A549 (cell line): Measurements from ENCODE around the gene ACAD8. TPM values are rescaled to one million over a fixed set of nuclear protein-coding genes. Genes with fewer than 3 reads are reported as not detected.

Experiments
- ATAC-seq, 2 experiments: fragments of 200-7000 bp in 1 of 2; fragments of >200 bp in 1 of 2; cut with Nextera tagmentation in 1 of 2; cut with Tn5 transposase in 1 of 2; 3 replicates each; pipeline versions ENCODE4 v1.8.0 to v1.9.1; 2018 to 2020; ENCODE audit warnings: mild to moderate bottlenecking in 1 of 2, moderate library complexity in 1 of 2
- CTCF ChIA-PET: fragments of 300-600 bp; sonication (Branson Sonifier 250); formaldehyde crosslinking; extraction: SDS; loops from one replicate; lab custom pipeline; 2021; ENCODE audit warnings: antibody characterized with exemption, inconsistent platforms; lab: Yijun Ruan, JAX
- POLR2A ChIA-PET: fragments of 350-600 bp; formaldehyde crosslinking; extraction: SDS; loops from one replicate; lab custom pipeline; 2021; ENCODE audit warnings: antibody characterized with exemption, inconsistent platforms; lab: Yijun Ruan, JAX
- DNase-seq, 2 experiments: peaks; one replicate each; pipeline versions ENCODE4 v3.0.0 to v3.0.0-alpha.2; 2011 to 2016; ENCODE audit warnings: low read depth in 1 of 2, low spot score in 1 of 2
- FAIRE-seq: peaks from 2 replicates; lab custom pipeline; 2011; peaks lifted over from hg19 to GRCh38; lab: Jason Lieb, UNC
- H3K27ac ChIP-seq, 2 experiments: fragments of >200 bp; sonication (Bioruptor Twin); formaldehyde crosslinking; 3 replicates each; pipeline ENCODE4 v1.5.1; 2016 to 2017
- H3K4me1 ChIP-seq: fragments of >200 bp; sonication (Bioruptor Twin); formaldehyde crosslinking; 3 replicates; pipeline ENCODE4 v1.6.1; 2016
- H3K4me2 ChIP-seq: fragments of >200 bp; sonication (Bioruptor Twin); formaldehyde crosslinking; 3 replicates; pipeline ENCODE4 v1.6.1; 2016
- H3K4me3 ChIP-seq: fragments of >200 bp; sonication (Bioruptor Twin); formaldehyde crosslinking; 3 replicates; pipeline ENCODE4 v1.5.1; 2016
- H3K9me3 ChIP-seq: fragments of >200 bp; sonication (Bioruptor Twin); formaldehyde crosslinking; 3 replicates; pipeline ENCODE4 v1.6.1; 2016
- ATOH8 ChIP-seq: fragments of 250-450 bp; sonication (Bioruptor Pico); IDR thresholded peaks from 2 replicates; pipeline ENCODE4 v1.5.0; 2020; ENCODE audit warnings: low read depth, mild to moderate bottlenecking, moderate library complexity
- CEBPB ChIP-seq, 2 experiments: fragments of >200 bp in 1 of 2; sonication (Bioruptor Twin) in 1 of 2; formaldehyde crosslinking in 1 of 2; IDR thresholded peaks; 2 replicates each; pipeline ENCODE4 v1.6.1; 2012 to 2016
- CTCF ChIP-seq: fragments of >200 bp; sonication (Bioruptor Twin); formaldehyde crosslinking; IDR thresholded peaks from 3 replicates; pipeline ENCODE4 v1.5.1; 2016
- E2F6 ChIP-seq: IDR thresholded peaks from 2 replicates; pipeline ENCODE4 v1.6.1; 2012; ENCODE audit warnings: low read depth, borderline replicate concordance
- EHF ChIP-seq: fragments of 250-450 bp; sonication (Bioruptor Pico); IDR thresholded peaks from 2 replicates; pipeline ENCODE4 v1.5.0; 2020; ENCODE audit warnings: mild to moderate bottlenecking
- EHMT2 ChIP-seq: fragments of 200-600 bp; sonication (generic); IDR thresholded peaks from 2 replicates; pipeline ENCODE4 v1.6.1; 2016; ENCODE audit warnings: antibody characterized with exemption, low read depth, mild to moderate bottlenecking, moderate library complexity
- ELK1 ChIP-seq: fragments of 150-350 bp; IDR thresholded peaks from 2 replicates; pipeline ENCODE4 v1.6.1; 2014; ENCODE audit warnings: low read depth, mild to moderate bottlenecking, low read length
- EP300 ChIP-seq, 2 experiments: fragments of >200 bp; sonication (Bioruptor Twin); formaldehyde crosslinking; IDR thresholded peaks; 2 replicates in 1 of 2; 3 replicates in 1 of 2; pipeline ENCODE4 v1.6.1; 2016 to 2017
- ESRRA ChIP-seq: fragments of 150-350 bp; IDR thresholded peaks from 2 replicates; pipeline ENCODE4 v1.6.1; 2014; ENCODE audit warnings: mild to moderate bottlenecking, low read length, borderline replicate concordance
- FOSB ChIP-seq: fragments of 250-450 bp; sonication (Bioruptor Pico); IDR thresholded peaks from 2 replicates; pipeline ENCODE4 v1.5.0; 2020; ENCODE audit warnings: mild to moderate bottlenecking, moderate library complexity
- FOXS1 ChIP-seq: fragments of 250-450 bp; sonication (Bioruptor Pico); IDR thresholded peaks from 2 replicates; pipeline ENCODE4 v1.5.0; 2020; ENCODE audit warnings: mild to moderate bottlenecking, moderate library complexity
- HEYL ChIP-seq: fragments of 250-450 bp; sonication (Bioruptor Pico); IDR thresholded peaks from 2 replicates; pipeline ENCODE4 v1.8.0; 2021; ENCODE audit warnings: mild to moderate bottlenecking, moderate library complexity
- JUN ChIP-seq, 2 experiments: fragments of >200 bp; sonication (Bioruptor Twin); formaldehyde crosslinking; IDR thresholded peaks; 2 replicates in 1 of 2; 3 replicates in 1 of 2; pipeline ENCODE4 v1.6.1; 2016 to 2017
- JUNB ChIP-seq: fragments of >200 bp; sonication (Bioruptor Twin); formaldehyde crosslinking; IDR thresholded peaks from 2 replicates; pipeline ENCODE4 v1.6.1; 2016
- KDM1A ChIP-seq: fragments of 200-600 bp; sonication (generic); IDR thresholded peaks from 2 replicates; pipeline ENCODE4 v1.6.1; 2016; ENCODE audit warnings: low read depth, mild to moderate bottlenecking
- MAZ ChIP-seq: fragments of 150-350 bp; IDR thresholded peaks from 2 replicates; pipeline ENCODE4 v1.6.1; 2014; ENCODE audit warnings: antibody characterized with exemption, low read depth, low read length, borderline replicate concordance
- POLR2AphosphoS2 ChIP-seq: conservative IDR thresholded peaks from 2 replicates; pipeline ENCODE4 v1.6.1; 2012; ENCODE audit warnings: low read length, improper control_type of control experiment, inconsistent platforms
- SMC3 ChIP-seq: fragments of >200 bp; sonication (Bioruptor Twin); formaldehyde crosslinking; IDR thresholded peaks from 3 replicates; pipeline ENCODE4 v1.6.1; 2018; ENCODE audit warnings: inconsistent platforms
- SREBF2 ChIP-seq: fragments of 450-650 bp; IDR thresholded peaks from 2 replicates; pipeline ENCODE4 v1.6.1; 2014; ENCODE audit warnings: mild to moderate bottlenecking, moderate library complexity
- ZC3H11A ChIP-seq: fragments of 450-650 bp; IDR thresholded peaks from 2 replicates; pipeline ENCODE4 v1.6.1; 2014; ENCODE audit warnings: antibody characterized with exemption, mild to moderate bottlenecking
- ZNF302 ChIP-seq: fragments of 250-450 bp; sonication (Bioruptor Pico); IDR thresholded peaks from 2 replicates; pipeline ENCODE4 v1.9.0; 2021; ENCODE audit warnings: inconsistent platforms, mild to moderate bottlenecking, moderate library complexity
- WGBS: methylation state at CpG from one replicate; pipeline ENCODE4 v1.1.6; 2017; ENCODE audit errors: missing lambda C conversion rate; 5-methylcytosine and 5-hydroxymethylcytosine counted together
- polyA plus RNA-seq, 4 experiments: library from polyadenylated mRNA; depleted of rRNA in 3 of 4; stranded (reverse); fragments of >200 nt; fragmentation: RNase III in 1 of 4; extraction: RNeasy Plus Mini Kit Qiagen cat#74134 plus additional on column Dnase treatment in 1 of 4; gene quantifications; 2 replicates in 3 of 4; 3 replicates in 1 of 4; pipeline ENCODE4 v1.2.3, GENCODE V29; 2011 to 2017

ACAD8 gene
- polyA plus RNA-seq, 2 of the 4 experiments (the other 2 are of a cell fraction), result 13.5 to 16.9 TPM

GRCh38 chr11:134288486-134288885 is 35.1 kb downstream of the ACAD8 start:
- CTCF ChIA-PET, result no interaction called here
- TF ChIP-seq EP300 (IDR thresholded peaks at IDR 0.05) (no peak), CTCF (no peak), ESRRA (no peak), HEYL (CRISPR knock-in tag) (no peak), FOSB (CRISPR knock-in tag) (no peak), FOXS1 (CRISPR knock-in tag) (no peak), POLR2AphosphoS2 (no peak), ZC3H11A (no peak)
- FAIRE-seq, result no peak

GRCh38 chr11:134289167-134289566 is 35.8 kb downstream of the ACAD8 start:
- ChIA-PET POLR2A (no interaction called here), CTCF (no interaction called here)
- Histone ChIP-seq H3K4me1 (no peaks in the 10 kb centered on the region), H3K4me3 (no peak overlapping the region), H3K9me3 (no peaks in the 10 kb centered on the region), H3K4me2 (no peak overlapping the region), H3K27ac (no peak overlapping the region)
- no peak for DNase-seq
- ATAC-seq, result no peak
- TF ChIP-seq E2F6 (no peak), ZNF302 (CRISPR knock-in tag) (no peak), MAZ (no peak), JUN (IDR thresholded peaks at IDR 0.05) (no peak), JUNB (no peak), FOXS1 (CRISPR knock-in tag) (no peak), EHF (CRISPR knock-in tag) (no peak), ATOH8 (no peak), ELK1 (no peak), SREBF2 (no peak)
- no peak for FAIRE-seq
- WGBS, result 43% methylated on average over 4 of the region's 4 CpGs

More at GRCh38 chr11:134288486-134288885, 35.1 kb downstream of the ACAD8 start:
- DNase-seq (no peak), ATAC-seq (no peak)
- no peaks in the 10 kb centered on the region for H3K4me1 ChIP-seq
- no peak overlapping the region for H3K4me3 ChIP-seq
- POLR2A ChIA-PET, result no interaction called here
- no peaks in the 10 kb centered on the region for H3K9me3 ChIP-seq
- no peak overlapping the region for H3K4me2 ChIP-seq
- no peak overlapping the region for H3K27ac ChIP-seq
- 78% methylated on average over 10 of the region's 13 CpGs for WGBS

- no peak overlapping the region for H3K27ac ChIP-seq
- CTCF ChIA-PET, result no interaction called here
- H3K4me2 ChIP-seq, result no peak overlapping the region
- no peak for ATAC-seq
- FAIRE-seq, result no peak
- TF ChIP-seq EHMT2 (no peak), SMC3 (no peak), KDM1A (no peak), JUNB (no peak), CEBPB (IDR thresholded peaks at IDR 0.05) (no peak)
- 68% methylated on average over 7 of the region's 12 CpGs for WGBS
- DNase-seq, result no peak
- H3K4me1 ChIP-seq, result no peaks in the 10 kb centered on the region
- POLR2A ChIA-PET, result no interaction called here
- no peaks in the 10 kb centered on the region for H3K9me3 ChIP-seq
- no peak overlapping the region for H3K4me3 ChIP-seq
Measured at GRCh38 chr11:134289789-134290188, 36.4 kb downstream of the ACAD8 start.
